Lower leg skin (tissue), 4 donors: ENCODE results near the gene PLXNA3. TPM values are rescaled to one million over a fixed set of nuclear protein-coding genes. Genes with fewer than 3 reads are reported as not detected.
A peak's percentile ranks its signal among the peaks of the same experiment; 100 is the strongest.

Source experiments
- DNase-seq, 2 donors: peaks; one replicate each; pipeline ENCODE4 v3.0.0-alpha.2; 2019; ENCODE audit warnings: low spot score in 2 of 2
- H3K4me3 ChIP-seq: fragments of 200-600 bp; sonication (generic); 2 replicates; pipeline ENCODE4 v1.5.1; 2017; ENCODE audit warnings: mild to moderate bottlenecking, low read depth; ENCODE audit not compliant: poor library complexity, severe bottlenecking
- POLR2A ChIP-seq, 2 donors: fragments of 450-650 bp; IDR thresholded peaks; one replicate each; pipeline ENCODE4 v1.6.1; 2016 to 2017; ENCODE audit warnings: antibody characterized with exemption in 2 of 2, mild to moderate bottlenecking in 1 of 2, moderate library complexity in 1 of 2
- WGBS, 2 donors: methylation state at CpG; one replicate each; pipeline ENCODE4 v1.1.5; 2018; 5-methylcytosine and 5-hydroxymethylcytosine counted together
- intact Hi-C: fragments of 100-400 bp; cut with DNase I; formaldehyde crosslinking; loops from one replicate; pipeline ENCODE4 v1.15.0; 2023; ENCODE audit warnings: low total_unique reads
- total RNA-seq, 4 donors: library from RNA; depleted of rRNA; stranded (reverse); fragments of >200 nt; gene quantifications; one replicate each; pipeline ENCODE4 v1.1.0, GENCODE V29; 2016
- TF ChIP-seq, protein P1 (sequence below), 3 donors: fragments of 450-650 bp; IDR thresholded peaks; one replicate each; pipeline ENCODE4 v1.5.1; 2016; ENCODE audit warnings: antibody characterized with exemption in 3 of 3, mild to moderate bottlenecking in 3 of 3, moderate library complexity in 2 of 3

PLXNA3 gene
- total RNA-seq, 4 donors from 2014 or later, result 10.2 to 30.2 (median 13.5) TPM

DNA sequence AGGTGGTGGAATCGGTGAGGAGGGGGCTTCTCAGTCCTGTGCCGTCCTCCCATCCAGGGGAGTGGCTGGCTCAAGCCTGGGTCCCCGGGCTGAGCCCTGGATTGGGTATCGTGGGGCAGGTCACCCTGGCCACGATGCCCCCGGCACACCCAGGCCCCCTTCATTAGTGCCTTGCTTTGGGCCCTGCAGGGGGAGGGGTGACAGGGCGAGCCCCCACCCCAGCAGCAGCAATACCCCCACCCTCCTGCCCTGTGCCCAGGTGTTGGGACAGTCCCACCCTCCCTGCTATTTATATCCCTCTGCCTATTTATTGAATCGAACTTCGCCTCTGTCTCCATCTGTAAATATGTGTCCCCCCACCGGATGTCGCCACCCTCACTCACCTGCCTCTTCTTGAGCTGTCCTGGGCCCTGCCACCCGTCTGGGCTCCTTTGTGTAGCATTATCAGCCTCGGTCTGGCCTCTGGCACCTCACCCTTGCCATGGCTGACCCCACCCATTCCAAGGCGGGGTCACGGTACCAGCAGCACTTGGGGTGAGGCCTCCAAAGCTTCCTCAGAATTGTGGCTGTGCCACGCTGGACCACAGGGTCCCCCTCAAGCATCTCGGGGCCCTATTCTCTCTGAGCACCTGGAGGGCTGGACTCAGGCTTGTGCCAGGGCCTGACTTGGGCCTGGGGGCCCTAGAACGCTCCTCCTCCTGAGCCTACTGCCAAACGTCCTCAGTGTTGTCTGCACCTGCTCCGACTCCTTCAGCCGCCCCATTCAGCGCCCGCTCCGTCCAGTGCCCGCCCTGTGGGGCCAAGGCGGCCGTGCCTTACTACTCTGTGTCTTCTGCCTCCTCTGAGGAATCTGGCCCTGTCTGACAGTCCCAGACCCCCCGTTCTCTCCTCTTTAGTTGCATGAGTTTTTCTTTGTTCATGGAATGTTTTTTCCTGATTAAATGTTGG lies 14.9 kb downstream of the PLXNA3 start:
- no peak overlapping the region for H3K4me3 ChIP-seq
- TF ChIP-seq POLR2A (IDR thresholded peaks at IDR 0.05), result no peak
- TF ChIP-seq, protein P1, sequence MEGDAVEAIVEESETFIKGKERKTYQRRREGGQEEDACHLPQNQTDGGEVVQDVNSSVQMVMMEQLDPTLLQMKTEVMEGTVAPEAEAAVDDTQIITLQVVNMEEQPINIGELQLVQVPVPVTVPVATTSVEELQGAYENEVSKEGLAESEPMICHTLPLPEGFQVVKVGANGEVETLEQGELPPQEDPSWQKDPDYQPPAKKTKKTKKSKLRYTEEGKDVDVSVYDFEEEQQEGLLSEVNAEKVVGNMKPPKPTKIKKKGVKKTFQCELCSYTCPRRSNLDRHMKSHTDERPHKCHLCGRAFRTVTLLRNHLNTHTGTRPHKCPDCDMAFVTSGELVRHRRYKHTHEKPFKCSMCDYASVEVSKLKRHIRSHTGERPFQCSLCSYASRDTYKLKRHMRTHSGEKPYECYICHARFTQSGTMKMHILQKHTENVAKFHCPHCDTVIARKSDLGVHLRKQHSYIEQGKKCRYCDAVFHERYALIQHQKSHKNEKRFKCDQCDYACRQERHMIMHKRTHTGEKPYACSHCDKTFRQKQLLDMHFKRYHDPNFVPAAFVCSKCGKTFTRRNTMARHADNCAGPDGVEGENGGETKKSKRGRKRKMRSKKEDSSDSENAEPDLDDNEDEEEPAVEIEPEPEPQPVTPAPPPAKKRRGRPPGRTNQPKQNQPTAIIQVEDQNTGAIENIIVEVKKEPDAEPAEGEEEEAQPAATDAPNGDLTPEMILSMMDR (IDR thresholded peaks at IDR 0.05), result no peak
- DNase-seq, result no peak
- 66 to 73% methylated on average over 18 to 28 of the region's 28 CpGs for WGBS, 2 donors
- intact Hi-C loops, result no loop called here

DNA sequence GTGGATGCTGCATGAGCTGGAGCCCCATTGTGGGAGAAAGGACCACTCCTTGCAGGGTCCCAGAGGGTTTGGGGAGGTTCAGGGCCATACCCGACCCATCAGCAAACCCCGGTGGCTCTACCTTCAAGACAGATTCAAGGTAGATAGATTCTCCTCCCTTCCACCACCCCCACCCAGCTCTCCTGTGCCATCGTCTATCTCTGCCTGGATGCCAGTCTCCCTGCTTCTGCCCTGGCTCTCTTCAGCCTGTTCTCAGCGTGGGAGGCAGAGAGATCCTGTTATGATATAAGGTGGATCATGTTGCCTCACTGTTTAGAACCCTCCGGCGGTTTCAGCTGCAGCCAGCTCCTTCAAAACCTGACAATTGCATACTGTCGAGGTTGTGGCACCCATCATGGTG lies 15.6 kb downstream of the PLXNA3 start:
- 53 to 68% methylated on average over 6 to 7 of the region's 7 CpGs for WGBS, 2 donors
- H3K4me3 ChIP-seq, result no peak overlapping the region
- DNase-seq, result no peak
- intact Hi-C loops, result no loop called here
- TF ChIP-seq, protein P1 (IDR thresholded peaks at IDR 0.05), result no peak

DNA sequence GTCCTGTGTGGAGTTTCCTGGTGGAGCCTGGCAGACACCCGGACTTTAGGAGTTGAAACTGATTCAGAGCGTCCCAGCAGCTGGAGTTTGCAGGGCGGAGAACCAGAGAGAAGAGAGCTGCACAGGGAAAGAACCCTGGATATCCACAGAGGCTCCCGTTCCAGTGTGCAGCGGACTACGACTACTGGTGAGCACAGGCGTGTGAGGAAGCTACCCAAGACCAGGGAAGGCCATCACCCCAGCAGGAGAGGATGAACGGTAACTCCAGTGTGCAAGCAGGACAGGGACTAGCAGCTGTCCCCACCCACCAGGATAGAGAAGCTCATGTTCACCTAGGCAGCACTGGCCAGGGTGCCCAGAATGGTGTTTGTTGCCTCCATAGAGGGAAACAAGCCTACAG lies 18.7 kb downstream of the PLXNA3 start:
- intact Hi-C loops, result no loop called here
- WGBS, 2 donors, result 71 to 77% methylated on average over 8 of the region's 8 CpGs

DNA sequence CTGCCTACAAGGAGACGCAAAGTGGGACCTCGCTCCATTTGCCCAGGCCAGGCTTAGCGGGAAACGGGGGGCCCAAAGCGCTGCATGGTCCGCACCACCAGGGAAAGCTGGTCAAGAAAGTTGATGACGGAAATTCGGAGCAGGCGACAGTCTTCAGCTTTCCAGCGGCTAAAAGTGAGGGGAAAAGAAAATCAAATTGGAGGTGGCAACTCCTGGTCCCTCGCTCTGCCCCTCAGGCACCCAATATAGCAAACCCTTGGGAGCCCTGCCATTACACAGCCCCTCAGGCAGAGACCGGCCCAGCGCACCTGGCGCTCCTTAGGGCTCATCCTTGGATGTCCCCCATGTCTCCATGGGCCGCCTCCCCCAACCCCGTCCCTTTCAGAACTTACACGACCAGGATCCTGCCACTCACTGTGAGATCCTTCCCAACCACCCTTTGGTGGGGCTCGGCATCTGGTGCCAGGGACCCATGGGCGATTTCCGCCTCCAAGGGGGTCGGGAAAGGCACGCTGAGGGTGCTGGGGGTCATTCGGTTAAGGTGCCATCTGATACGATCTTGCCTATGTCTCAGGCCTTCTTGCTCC lies 19.9 kb downstream of the PLXNA3 start:
- no peak for DNase-seq
- 62 to 68% methylated on average over 18 to 24 of the region's 24 CpGs for WGBS, 2 donors
- intact Hi-C loops, result no loop called here
- no peak overlapping the region for H3K4me3 ChIP-seq
- TF ChIP-seq POLR2A (IDR thresholded peaks at IDR 0.05), result no peak
- TF ChIP-seq, protein P1 (IDR thresholded peaks at IDR 0.05), result no peak

More for the DNA sequence above, 18.7 kb downstream of the PLXNA3 start:
- DNase-seq, result no peak
- H3K4me3 ChIP-seq, result no peak overlapping the region
- TF ChIP-seq POLR2A (IDR thresholded peaks at IDR 0.05), result no peak
- TF ChIP-seq, protein P1 (IDR thresholded peaks at IDR 0.05), result no peak

DNA sequence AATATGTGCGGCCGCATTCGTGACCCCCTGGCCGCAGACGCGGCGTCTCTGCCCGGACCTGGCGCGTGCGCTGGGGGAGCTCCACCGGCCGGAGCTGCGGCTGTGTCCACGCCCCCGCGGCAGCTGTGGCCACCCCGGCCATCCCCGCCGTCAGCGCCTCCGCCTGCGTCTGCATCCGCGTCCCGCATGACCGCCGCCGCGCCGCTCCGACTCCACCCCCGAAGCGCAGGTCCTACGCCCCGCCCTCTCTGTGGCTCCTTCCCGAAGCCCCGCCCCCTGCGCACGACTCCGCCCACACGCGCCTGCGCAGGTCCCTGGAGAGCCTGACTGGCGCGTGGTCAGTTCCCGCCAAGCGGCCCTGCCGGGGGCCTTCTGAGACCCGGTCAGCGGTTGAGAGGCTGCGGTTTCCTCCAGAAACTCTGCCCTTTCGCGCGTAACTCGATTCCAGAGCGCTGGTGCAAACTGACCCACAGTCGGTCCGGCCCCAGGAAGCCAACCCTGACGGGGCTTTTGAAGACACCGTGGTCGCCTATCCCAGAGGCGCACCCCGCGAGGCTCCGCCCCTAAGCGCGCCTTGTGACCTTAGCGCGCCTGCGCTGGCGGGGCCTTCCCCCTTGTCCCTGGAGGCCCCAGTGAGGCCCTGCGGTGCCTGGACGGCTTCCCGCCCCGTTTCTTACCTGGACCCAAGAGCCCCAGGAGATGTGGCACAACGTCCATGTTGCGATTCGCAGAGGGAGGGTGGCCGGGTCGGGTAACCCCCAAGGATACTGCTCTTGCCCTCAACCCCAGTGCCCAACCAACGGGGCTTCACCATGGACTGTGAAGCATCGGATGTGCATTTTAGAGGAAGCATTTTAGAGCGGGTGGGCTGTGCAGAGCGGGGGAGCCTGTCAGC lies 20.9 kb downstream of the PLXNA3 start, which contains the start of gene LAGE3:
Gene LAGE3, minus strand, starts transcription at position 554 of the 895 bp plus-strand sequence. Its CDS starts 366 bp downstream, at position 188.
- intact Hi-C loops, result no loop called here
- TF ChIP-seq POLR2A (IDR thresholded peaks at IDR 0.05), result no peak
- TF ChIP-seq, protein P1 (IDR thresholded peaks at IDR 0.05), result no peak

More for the DNA sequence above, 20.9 kb downstream of the PLXNA3 start, which contains the start of gene LAGE3:
- WGBS, 2 donors, result 55 to 59% methylated on average over 3 to 84 of the region's 85 CpGs
- DNase-seq, result peak; percentile 88 to 98
- H3K4me3 ChIP-seq, result peak within 1 kb of the TSS; percentile 28
